ENCODE results near the gene DNMBP.
A peak's percentile ranks its signal among the peaks of the same experiment; 100 is the strongest.

Gene DNMBP

GRCh38 chr10:99930731-99931550 is 78.8 kb downstream of the DNMBP start:
- DNase-seq (ENCODE audit: low read depth) = no peak
- no peak for TF ChIP-seq CTCF (IDR thresholded peaks at IDR 0.05; ENCODE audit: low read length, missing control alignments)
- no peak overlapping the region for H3K4me3 ChIP-seq (replicated peaks; ENCODE audit: low read depth, low read length)

- TF ChIP-seq CTCF (IDR thresholded peaks at IDR 0.05; ENCODE audit: low read length, missing control alignments) = no peak
- no peak for DNase-seq (ENCODE audit: low read depth)
- no peak overlapping the region for H3K4me3 ChIP-seq (replicated peaks; ENCODE audit: low read depth, low read length)
These were observed 80.4 kb downstream of the DNMBP start for GRCh38 chr10:99929360-99929759.

- no peak for DNase-seq (ENCODE audit: low read depth)
- no peak for TF ChIP-seq CTCF (IDR thresholded peaks at IDR 0.05; ENCODE audit: low read length, missing control alignments)
- H3K4me3 ChIP-seq (replicated peaks; ENCODE audit: low read depth, low read length) = no peak overlapping the region
These were observed 81.9 kb downstream of the DNMBP start for GRCh38 chr10:99927721-99928280.

- DNase-seq (ENCODE audit: low read depth) = peak; percentile 72
- peak overlapping the region; percentile 8 for H3K4me3 ChIP-seq (replicated peaks; ENCODE audit: low read depth, low read length)
- no peak for TF ChIP-seq CTCF (IDR thresholded peaks at IDR 0.05; ENCODE audit: low read length, missing control alignments)
These were observed 82.6 kb downstream of the DNMBP start for GRCh38 chr10:99926925-99927720.

- TF ChIP-seq CTCF (IDR thresholded peaks at IDR 0.05; ENCODE audit: low read length, missing control alignments) = no peak
- no peak overlapping the region for H3K4me3 ChIP-seq (replicated peaks; ENCODE audit: low read depth, low read length)
- no peak for DNase-seq (ENCODE audit: low read depth)
These were observed 85.1 kb downstream of the DNMBP start for GRCh38 chr10:99924451-99925255.

GRCh38 chr10:99921948-99922347 is 87.8 kb downstream of the DNMBP start:
- DNase-seq (ENCODE audit: low read depth) = no peak
- H3K4me3 ChIP-seq (replicated peaks; ENCODE audit: low read depth, low read length) = no peak overlapping the region
- no peak for TF ChIP-seq CTCF (IDR thresholded peaks at IDR 0.05; ENCODE audit: low read length, missing control alignments)

Data from fibroblast of pulmonary artery (primary cell).